Mesodermal cell (in vitro differentiated cells): ENCODE measurements around the gene PSMG4. TPM values are rescaled to one million over a fixed set of nuclear protein-coding genes. Genes with fewer than 3 reads are reported as not detected.

Experiments
- H3K27ac ChIP-seq: 2 replicates; pipeline ENCODE4 v1.7.0; 2013; ENCODE audit warnings: mild to moderate bottlenecking, low read depth, low read length, moderate library complexity; ENCODE audit not compliant: severe bottlenecking
- H3K36me3 ChIP-seq: 2 replicates; pipeline ENCODE4 v1.7.1; 2013; ENCODE audit warnings: mild to moderate bottlenecking, low read length, moderate library complexity; ENCODE audit not compliant: control insufficient read depth, insufficient read depth
- H3K4me1 ChIP-seq: one replicate; pipeline ENCODE4 v1.7.1; 2013; ENCODE audit warnings: mild to moderate bottlenecking, low read length; ENCODE audit not compliant: insufficient read depth, control insufficient read depth, poor library complexity, severe bottlenecking
- H3K4me3 ChIP-seq: 2 replicates; pipeline ENCODE4 v1.7.0; 2013; ENCODE audit warnings: low read length, control low read depth, mild to moderate bottlenecking; ENCODE audit not compliant: insufficient read depth, poor library complexity, severe bottlenecking; ENCODE audit errors: extremely low read depth
- H3K9me3 ChIP-seq: 2 replicates; pipeline ENCODE4 v1.7.1; 2013; ENCODE audit warnings: mild to moderate bottlenecking, low read length, moderate library complexity; ENCODE audit not compliant: control insufficient read depth
- WGBS, 2 experiments: methylation state at CpG; one replicate each; pipeline ENCODE4 v1.1.5; 2013; ENCODE audit warnings: missing lambda C conversion rate in 2 of 2; ENCODE audit not compliant: insufficient coverage in 2 of 2; 5-methylcytosine and 5-hydroxymethylcytosine counted together
- polyA plus RNA-seq, 2 experiments: library from polyadenylated mRNA; stranded (reverse); fragments of 50-300 nt; gene quantifications; one replicate each; pipeline ENCODE4 v1.2.3, GENCODE V29; 2013

PSMG4 gene
- 14.0 TPM for polyA plus RNA-seq (2013, experiment 1 of 2)
- polyA plus RNA-seq (2013, experiment 2 of 2), result 14.7 TPM

GRCh38 chr6:3258720-3259490 is at the start of gene PSMG4:
Gene PSMG4 (plus strand): TSS chr6:3258947. CDS start chr6:3259023, 76 bp downstream.
- 0% methylated on average over 65 to 69 of the region's 80 CpGs for WGBS, 2 experiments
- Histone ChIP-seq H3K9me3 (no peaks in the 10 kb centered on the region), H3K27ac (no peak within 1 kb of the TSS), H3K36me3 (peaks cover 15% of the 10 kb centered on the region), H3K4me3 (peak within 1 kb of the TSS; percentile 84), H3K4me1 (no peaks in the 10 kb centered on the region)

GRCh38 chr6:3209114-3210023 is 49.4 kb upstream of the PSMG4 start:
- H3K4me3 ChIP-seq, result no peak overlapping the region
- no peaks in the 10 kb centered on the region for H3K9me3 ChIP-seq
- peaks cover 29% of the 10 kb centered on the region for H3K4me1 ChIP-seq
- peak overlapping the region; percentile 90 for H3K27ac ChIP-seq
- 46 to 69% methylated on average over 9 to 10 of the region's 17 CpGs for WGBS, 2 experiments
- no peaks in the 10 kb centered on the region for H3K36me3 ChIP-seq

GRCh38 chr6:3210024-3210610 is 48.6 kb upstream of the PSMG4 start:
- 89 to 95% methylated on average over 7 to 9 of the region's 9 CpGs for WGBS, 2 experiments
- H3K9me3 ChIP-seq, result no peaks in the 10 kb centered on the region
- no peak overlapping the region for H3K27ac ChIP-seq
- H3K4me1 ChIP-seq, result peaks cover 29% of the 10 kb centered on the region
- H3K36me3 ChIP-seq, result no peaks in the 10 kb centered on the region
- H3K4me3 ChIP-seq, result no peak overlapping the region

GRCh38 chr6:3211681-3212080 is 47.1 kb upstream of the PSMG4 start:
- no peaks in the 10 kb centered on the region for H3K36me3 ChIP-seq
- H3K27ac ChIP-seq, result no peak overlapping the region
- H3K4me1 ChIP-seq, result peaks cover 29% of the 10 kb centered on the region
- 93% methylated on average over 4 of the region's 5 CpGs for WGBS, 2 experiments
- no peak overlapping the region for H3K4me3 ChIP-seq
- H3K9me3 ChIP-seq, result no peaks in the 10 kb centered on the region

- WGBS, 2 experiments, result 85 to 97% methylated on average over 6 of the region's 6 CpGs
- Histone ChIP-seq H3K27ac (no peak overlapping the region), H3K4me1 (peaks cover 29% of the 10 kb centered on the region), H3K4me3 (no peak overlapping the region), H3K9me3 (no peaks in the 10 kb centered on the region), H3K36me3 (no peaks in the 10 kb centered on the region)
These were observed 46.5 kb upstream of the PSMG4 start for GRCh38 chr6:3212261-3212660.

- H3K4me1 ChIP-seq, result peaks cover 22% of the 10 kb centered on the region
- WGBS, 2 experiments, result 90 to 100% methylated on average over 1 to 2 of the region's 2 CpGs
- no peaks in the 10 kb centered on the region for H3K36me3 ChIP-seq
- no peak overlapping the region for H3K27ac ChIP-seq
- H3K4me3 ChIP-seq, result no peak overlapping the region
- no peaks in the 10 kb centered on the region for H3K9me3 ChIP-seq
These were observed 45.4 kb upstream of the PSMG4 start for GRCh38 chr6:3213334-3213695.

GRCh38 chr6:3214898-3215297 is 43.8 kb upstream of the PSMG4 start:
- Histone ChIP-seq H3K27ac (no peak overlapping the region), H3K9me3 (no peaks in the 10 kb centered on the region), H3K36me3 (no peaks in the 10 kb centered on the region), H3K4me1 (peaks cover 9% of the 10 kb centered on the region), H3K4me3 (no peak overlapping the region)
- WGBS, 2 experiments, result 84 to 100% methylated on average over 1 to 2 of the region's 3 CpGs

- Histone ChIP-seq H3K4me1 (no peaks in the 10 kb centered on the region), H3K9me3 (no peaks in the 10 kb centered on the region), H3K4me3 (no peak overlapping the region), H3K27ac (no peak overlapping the region), H3K36me3 (no peaks in the 10 kb centered on the region)
- 83 to 88% methylated on average over 2 of the region's 2 CpGs for WGBS, 2 experiments
These were observed 41.5 kb upstream of the PSMG4 start for GRCh38 chr6:3217286-3217685.

- no peaks in the 10 kb centered on the region for H3K36me3 ChIP-seq
- no peak overlapping the region for H3K4me3 ChIP-seq
- no peaks in the 10 kb centered on the region for H3K9me3 ChIP-seq
- WGBS, 2 experiments, result 98% methylated on average over 9 of the region's 10 CpGs
- no peaks in the 10 kb centered on the region for H3K4me1 ChIP-seq
- no peak overlapping the region for H3K27ac ChIP-seq
These were observed 40.5 kb upstream of the PSMG4 start for GRCh38 chr6:3218266-3218665.

GRCh38 chr6:3220366-3220765 is 38.4 kb upstream of the PSMG4 start:
- WGBS, 2 experiments, result 85% methylated on average over 1 of the region's 2 CpGs; no CpG with 5 or more reads in 1 of the 2 experiments
- Histone ChIP-seq H3K4me3 (no peak overlapping the region), H3K27ac (no peak overlapping the region), H3K4me1 (no peaks in the 10 kb centered on the region), H3K9me3 (no peaks in the 10 kb centered on the region), H3K36me3 (peaks cover 4% of the 10 kb centered on the region)
